Activated B cell treated with CpG ODN at 0.5 μM for 24 hours (primary cell): ENCODE results near the gene NOTUM. TPM values are rescaled to one million over a fixed set of nuclear protein-coding genes. Genes with fewer than 3 reads are reported as not detected.

ENCODE experiments used
- ATAC-seq: fragments of 200-7000 bp; cut with Tn5 transposase; one replicate; pipeline ENCODE4 v1.10.0; 2021; ENCODE audit warnings: low read depth, mild to moderate bottlenecking, moderate library complexity
- CTCF ChIA-PET: fragments of 350-600 bp; sonication (Branson Sonifier 250); formaldehyde crosslinking; loops from one replicate; lab custom pipeline; 2021; ENCODE audit warnings: antibody characterized with exemption; lab: Charles Lee
- POLR2A ChIA-PET: fragments of 350-600 bp; sonication (Branson Sonifier 250); formaldehyde crosslinking; loops from one replicate; lab custom pipeline; 2021; ENCODE audit warnings: antibody characterized with exemption; lab: Charles Lee
- DNase-seq: peaks from one replicate; pipeline ENCODE4 v3.0.0; 2022
- H3K27ac Mint-ChIP-seq: one replicate; pipeline ENCODE4 v1.8.0; 2020; ENCODE audit warnings: mixed read lengths
- H3K27me3 Mint-ChIP-seq: one replicate; pipeline ENCODE4 v1.8.0; 2021; ENCODE audit warnings: mixed read lengths
- H3K36me3 Mint-ChIP-seq: one replicate; pipeline ENCODE4 v1.8.0; 2021; ENCODE audit warnings: low read depth, mixed read lengths
- H3K4me1 Mint-ChIP-seq: one replicate; pipeline ENCODE4 v1.8.0; 2021; ENCODE audit warnings: mixed read lengths
- H3K4me3 Mint-ChIP-seq: one replicate; pipeline ENCODE4 v1.8.0; 2020; ENCODE audit warnings: mild to moderate bottlenecking, mixed read lengths
- H3K9me3 Mint-ChIP-seq: one replicate; pipeline ENCODE4 v1.8.0; 2020; ENCODE audit warnings: mixed read lengths
- intact Hi-C: fragments of 100-400 bp; cut with micrococcal nuclease; formaldehyde crosslinking; loops from one replicate; pipeline ENCODE4 v1.15.1; 2024
- total RNA-seq: library from RNA; stranded (reverse); gene quantifications from 2 replicates; pipeline ENCODE4 v1.2.3, GENCODE V29; 2022
- TF ChIP-seq, protein P1 (sequence below): fragments of 200-600 bp; IDR thresholded peaks from one replicate; pipeline ENCODE4 v1.8.0; 2022; ENCODE audit warnings: antibody characterized with exemption, mild to moderate bottlenecking

Gene NOTUM
- total RNA-seq: 0.22 TPM in 1 of 2 replicates, not detected in the other

DNA sequence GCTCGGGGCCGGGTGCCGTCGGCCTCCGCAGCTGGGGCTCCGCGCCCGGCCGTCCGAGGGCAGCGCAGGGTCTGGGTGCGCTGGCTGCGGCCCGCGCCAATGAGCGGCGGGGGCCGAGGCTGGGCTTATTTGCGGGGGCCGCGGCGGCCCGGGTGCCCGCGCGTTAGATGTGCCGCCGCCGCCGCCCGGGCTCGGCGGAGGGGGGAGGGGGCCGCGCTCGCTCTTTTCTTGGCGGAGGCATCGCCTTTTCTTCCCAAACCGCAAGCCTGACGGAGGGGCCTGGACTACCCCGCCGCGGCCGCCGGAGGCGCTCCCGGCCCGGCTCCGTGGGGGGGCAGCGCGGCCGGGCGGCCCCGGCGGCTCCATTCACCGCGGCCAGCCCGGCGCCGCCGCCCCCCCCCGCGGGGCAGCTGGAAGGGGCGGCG is at the start of gene NOTUM:
Gene NOTUM, minus strand, starts transcription at position 101 of the 425 bp plus-strand sequence. CDS start 278 bp downstream, outside the sequence.
- DNase-seq: no peak
- intact Hi-C loops: loop anchor here (5.0 kb wide), 1 partner anchor 136 kb away; the partner anchor contains the start of gene FASN
- ATAC-seq: peak; percentile 35
- Mint-ChIP-seq H3K27me3 (peaks cover 25% of the 10 kb centered on the region), H3K4me1 (peaks cover 5% of the 10 kb centered on the region), H3K9me3 (no peaks in the 10 kb centered on the region), H3K36me3 (no peaks in the 10 kb centered on the region), H3K4me3 (no peak within 1 kb of the TSS), H3K27ac (no peak within 1 kb of the TSS)
- POLR2A ChIA-PET: interaction anchor here (0.5 to 1.4 kb wide), 3 partner anchors 23 to 105 kb away, joined by 3 to 4 read pairs (median 3); no protein-coding TSS in a partner anchor
- CTCF ChIA-PET: interaction anchor here (0.8 kb wide), 1 partner anchor 59 kb away, joined by 3 read pairs; no protein-coding TSS in a partner anchor
- TF ChIP-seq, protein P1, sequence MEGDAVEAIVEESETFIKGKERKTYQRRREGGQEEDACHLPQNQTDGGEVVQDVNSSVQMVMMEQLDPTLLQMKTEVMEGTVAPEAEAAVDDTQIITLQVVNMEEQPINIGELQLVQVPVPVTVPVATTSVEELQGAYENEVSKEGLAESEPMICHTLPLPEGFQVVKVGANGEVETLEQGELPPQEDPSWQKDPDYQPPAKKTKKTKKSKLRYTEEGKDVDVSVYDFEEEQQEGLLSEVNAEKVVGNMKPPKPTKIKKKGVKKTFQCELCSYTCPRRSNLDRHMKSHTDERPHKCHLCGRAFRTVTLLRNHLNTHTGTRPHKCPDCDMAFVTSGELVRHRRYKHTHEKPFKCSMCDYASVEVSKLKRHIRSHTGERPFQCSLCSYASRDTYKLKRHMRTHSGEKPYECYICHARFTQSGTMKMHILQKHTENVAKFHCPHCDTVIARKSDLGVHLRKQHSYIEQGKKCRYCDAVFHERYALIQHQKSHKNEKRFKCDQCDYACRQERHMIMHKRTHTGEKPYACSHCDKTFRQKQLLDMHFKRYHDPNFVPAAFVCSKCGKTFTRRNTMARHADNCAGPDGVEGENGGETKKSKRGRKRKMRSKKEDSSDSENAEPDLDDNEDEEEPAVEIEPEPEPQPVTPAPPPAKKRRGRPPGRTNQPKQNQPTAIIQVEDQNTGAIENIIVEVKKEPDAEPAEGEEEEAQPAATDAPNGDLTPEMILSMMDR: no peak

DNA sequence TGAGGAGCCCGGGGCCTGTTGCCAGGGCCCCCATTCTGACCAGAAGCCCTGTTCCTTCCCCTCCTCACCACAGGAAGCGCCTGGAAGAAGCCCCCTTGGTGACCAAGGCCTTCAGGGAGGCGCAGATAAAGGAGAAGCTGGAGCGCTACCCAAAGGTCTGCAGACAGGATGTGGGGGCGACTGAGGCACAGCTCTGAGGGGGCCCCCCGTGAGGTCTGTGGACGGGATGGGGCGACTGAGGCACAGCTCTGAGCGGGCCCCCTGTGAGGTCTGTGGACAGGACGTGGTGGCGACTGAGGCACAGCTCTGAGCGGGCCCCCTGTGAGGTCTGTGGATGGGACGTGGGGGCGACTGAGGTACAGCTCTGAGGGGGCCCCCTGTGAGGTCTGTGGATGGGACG is 48.4 kb upstream of the NOTUM start:
- ATAC-seq (no peak), DNase-seq (no peak)
- ChIA-PET POLR2A (no interaction called here), CTCF (interaction anchor here (0.6 kb wide), 1 partner anchor 20 kb away, joined by 3 read pairs; no protein-coding TSS in a partner anchor)
- TF ChIP-seq, protein P1: no peak
- no peaks in the 10 kb centered on the region for H3K36me3 Mint-ChIP-seq
- H3K4me1 Mint-ChIP-seq: no peaks in the 10 kb centered on the region
- H3K27me3 Mint-ChIP-seq: no peaks in the 10 kb centered on the region
- H3K9me3 Mint-ChIP-seq: no peaks in the 10 kb centered on the region
- no peak overlapping the region for H3K4me3 Mint-ChIP-seq
- no peak overlapping the region for H3K27ac Mint-ChIP-seq
- intact Hi-C loops: no loop called here

DNA sequence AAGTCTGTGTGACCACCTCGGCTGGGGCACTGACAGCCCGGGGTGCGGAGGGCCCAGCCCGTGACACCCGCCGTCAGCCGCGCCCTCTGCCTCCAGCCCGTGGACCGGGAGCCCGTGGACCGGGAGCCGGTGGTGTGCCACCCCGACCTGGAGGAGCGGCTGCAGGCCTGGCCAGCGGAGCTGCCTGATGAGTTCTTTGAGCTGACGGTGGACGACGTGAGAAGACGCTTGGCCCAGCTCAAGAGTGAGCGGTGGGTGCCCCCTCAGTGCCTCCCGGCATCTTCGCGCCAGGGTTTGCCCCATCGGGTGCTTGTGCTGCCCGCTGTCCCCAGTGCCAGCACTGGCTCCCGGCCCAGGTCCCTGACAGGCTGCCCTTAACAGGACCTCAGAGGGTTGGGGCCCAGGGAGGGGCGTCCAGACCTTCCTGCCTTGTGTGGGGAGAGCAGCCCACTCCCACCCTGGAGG is 48.0 kb upstream of the NOTUM start:
- Mint-ChIP-seq H3K27ac (no peak overlapping the region), H3K4me3 (no peak overlapping the region), H3K4me1 (no peaks in the 10 kb centered on the region), H3K36me3 (no peaks in the 10 kb centered on the region), H3K27me3 (no peaks in the 10 kb centered on the region), H3K9me3 (no peaks in the 10 kb centered on the region)
- intact Hi-C loops: no loop called here
- ATAC-seq: no peak
- POLR2A ChIA-PET: no interaction called here
- no peak for DNase-seq
- CTCF ChIA-PET: interaction anchor here (0.6 kb wide), 1 partner anchor 19 kb away, joined by 3 read pairs; no protein-coding TSS in a partner anchor
- TF ChIP-seq, protein P1: no peak

DNA sequence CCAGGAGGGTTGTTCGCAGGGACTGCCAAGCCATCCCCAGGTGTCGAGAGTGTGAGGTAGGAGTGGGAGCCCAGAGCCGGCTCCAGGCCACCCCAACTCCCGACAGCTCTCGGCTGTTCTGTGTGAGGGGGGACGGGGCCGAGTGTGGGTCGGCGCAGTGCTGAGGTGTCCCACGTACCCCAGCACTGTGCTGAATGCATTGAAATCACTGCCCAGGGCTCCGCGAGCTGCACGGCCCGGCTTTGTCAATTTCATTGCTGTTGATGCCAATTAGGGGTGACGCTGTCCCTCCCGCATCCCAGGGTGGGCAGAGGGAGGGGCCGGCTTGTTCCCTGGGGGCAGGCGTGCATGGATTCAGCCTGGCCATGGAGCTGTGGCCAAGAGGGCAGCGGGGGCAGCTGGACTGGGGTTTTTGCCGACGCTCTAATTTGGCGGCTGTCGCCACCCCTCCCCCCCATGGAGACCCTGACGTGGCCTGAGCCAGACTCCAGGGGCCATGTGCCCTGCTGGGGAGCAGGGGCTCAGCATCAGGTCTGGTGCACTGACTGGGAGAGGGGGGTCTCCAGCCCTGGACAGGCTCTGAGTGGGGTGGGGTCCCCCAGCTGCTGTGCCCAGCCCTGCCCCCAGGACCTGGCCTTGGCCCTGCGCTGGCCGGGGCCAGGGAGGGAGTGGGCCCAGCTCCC is 47.4 kb upstream of the NOTUM start:
- H3K27me3 Mint-ChIP-seq: no peaks in the 10 kb centered on the region
- intact Hi-C loops: no loop called here
- H3K9me3 Mint-ChIP-seq: no peaks in the 10 kb centered on the region
- no peaks in the 10 kb centered on the region for H3K36me3 Mint-ChIP-seq
- H3K4me3 Mint-ChIP-seq: no peak overlapping the region
- H3K4me1 Mint-ChIP-seq: no peaks in the 10 kb centered on the region
- no peak for ATAC-seq
- no peak overlapping the region for H3K27ac Mint-ChIP-seq
- no peak for DNase-seq
- TF ChIP-seq, protein P1: no peak
- ChIA-PET POLR2A (no interaction called here), CTCF (no interaction called here)

DNA sequence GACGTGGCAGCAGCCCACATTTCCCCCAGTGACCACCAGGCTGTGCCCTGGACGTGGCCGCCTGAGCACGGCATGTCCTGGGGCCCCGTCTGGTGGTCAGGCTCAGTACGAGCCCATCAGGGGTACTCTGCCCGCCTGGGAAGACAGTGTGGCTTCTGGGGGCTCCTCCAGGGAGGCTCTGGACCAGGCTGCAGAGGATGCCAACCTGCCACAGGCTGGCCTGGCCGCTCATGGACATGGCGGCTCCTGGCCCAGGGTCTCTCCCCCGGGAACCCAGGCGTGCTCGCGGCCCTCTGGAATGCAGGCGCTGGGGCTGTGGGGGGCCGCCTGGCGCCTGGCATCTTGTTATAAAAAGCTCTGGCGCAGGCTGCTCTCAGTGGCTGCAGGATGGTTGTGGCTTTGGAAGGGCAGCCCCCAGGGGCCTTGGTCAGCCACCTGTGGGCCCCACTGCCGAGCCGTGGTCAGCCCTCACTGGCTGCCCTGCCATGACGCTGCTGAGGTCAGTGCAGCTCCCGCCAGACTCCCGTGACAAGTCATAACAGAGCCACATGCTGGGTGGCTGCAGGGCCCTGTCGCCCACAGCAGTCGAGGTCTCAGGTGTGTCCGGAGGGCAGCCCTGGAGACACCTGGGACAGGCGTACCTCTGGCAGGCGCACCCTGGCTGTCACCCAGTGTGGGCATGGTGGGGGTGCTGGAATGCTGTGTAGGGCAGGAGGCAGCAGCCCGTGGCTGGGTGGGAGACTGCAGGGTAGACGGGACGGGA is 46.7 kb upstream of the NOTUM start:
- intact Hi-C loops: no loop called here
- no peak for ATAC-seq
- Mint-ChIP-seq H3K9me3 (no peaks in the 10 kb centered on the region), H3K4me1 (no peaks in the 10 kb centered on the region), H3K4me3 (no peak overlapping the region), H3K27ac (no peak overlapping the region), H3K36me3 (no peaks in the 10 kb centered on the region), H3K27me3 (no peaks in the 10 kb centered on the region)
- no peak for DNase-seq
- POLR2A ChIA-PET: no interaction called here
- TF ChIP-seq, protein P1: no peak
- CTCF ChIA-PET: no interaction called here
